SK-N-MC (cell line): Measurements from ENCODE around the gene SHANK1.

Experiments used
- EZH2 ChIP-seq: fragments of 200-600 bp; sonication (generic); IDR thresholded peaks from one replicate; pipeline ENCODE4 v1.6.1; 2017; ENCODE audit warnings: antibody characterized with exemption
- FOXP2 ChIP-seq: optimal IDR thresholded peaks from 2 replicates; pipeline ENCODE3; 2011; ENCODE audit warnings: mild to moderate bottlenecking, moderate library complexity; ENCODE audit not compliant: insufficient read depth; ENCODE audit errors: extremely low read length, control extremely low read depth
- POLR2AphosphoS5 ChIP-seq: IDR thresholded peaks from 2 replicates; pipeline ENCODE4 v1.6.1; 2012; ENCODE audit warnings: mild to moderate bottlenecking, low read depth, low read length, borderline replicate concordance

GRCh38 chr19:50667759-50668231 is 51.8 kb downstream of the SHANK1 start:
- TF ChIP-seq EZH2 (no peak), POLR2AphosphoS5 (no peak), FOXP2 (no peak)
